Activated CD4-positive, alpha-beta T cell treated with anti-CD3 and anti-CD28 coated beads, Interleukin-2, amount 50 U/mL, for 1 hour (primary cell): ENCODE measurements around the gene HSPBP1.
"Not testable (repeated sequence)": the region's sequence is repeated elsewhere in the genome, so short reads cannot be mapped to it uniquely, and the experiment has no call there.

Experiments used
- DNase-seq: peaks from one replicate; pipeline ENCODE4 v3.0.0-alpha.2; 2020

HSPBP1 gene

DNA sequence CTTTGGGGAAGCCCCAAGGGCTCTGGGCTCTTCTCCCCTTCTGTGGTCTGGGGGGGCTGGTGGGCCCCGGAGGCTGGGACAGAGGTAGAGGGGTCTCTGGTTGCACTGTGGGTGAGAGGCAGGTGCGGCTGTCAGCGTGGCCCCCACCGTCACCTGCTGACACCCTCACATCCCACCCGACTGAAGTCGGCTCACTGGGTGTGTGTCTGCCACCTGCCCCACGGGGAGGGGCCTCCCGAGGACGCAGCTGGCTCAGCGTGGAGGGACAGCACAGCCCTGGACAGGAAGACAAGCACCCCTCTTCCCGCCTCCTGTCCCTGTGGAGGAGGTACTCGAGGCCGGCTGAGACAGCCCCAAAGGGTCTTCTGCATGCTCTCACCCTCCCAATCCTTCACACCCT lies 49.1 kb downstream of the HSPBP1 start:
- DNase-seq, result no peak

DNA sequence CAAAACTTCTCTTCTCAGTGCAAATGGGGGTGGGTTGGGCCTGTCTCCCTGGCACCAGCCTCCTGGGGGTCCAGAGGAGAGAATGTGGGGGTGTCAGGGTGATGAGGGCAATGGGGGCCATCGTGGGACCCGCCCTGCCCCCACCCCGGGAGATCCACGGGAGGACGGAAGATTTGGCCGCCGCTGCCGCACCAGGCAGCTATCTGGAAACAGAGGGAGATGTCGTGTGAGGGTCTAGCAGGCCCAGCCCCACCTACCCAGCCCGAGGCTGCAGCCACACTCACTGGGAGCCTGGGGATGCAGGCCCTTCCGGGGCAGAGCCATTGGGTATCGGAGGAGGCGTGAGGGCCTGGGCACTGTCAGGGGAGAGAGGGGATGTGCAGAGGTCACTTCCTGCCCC lies 49.6 kb downstream of the HSPBP1 start:
- DNase-seq, result no peak

GRCh38 chr19:55229789-55230182 lies 50.1 kb downstream of the HSPBP1 start:
- DNase-seq, result no peak

DNA sequence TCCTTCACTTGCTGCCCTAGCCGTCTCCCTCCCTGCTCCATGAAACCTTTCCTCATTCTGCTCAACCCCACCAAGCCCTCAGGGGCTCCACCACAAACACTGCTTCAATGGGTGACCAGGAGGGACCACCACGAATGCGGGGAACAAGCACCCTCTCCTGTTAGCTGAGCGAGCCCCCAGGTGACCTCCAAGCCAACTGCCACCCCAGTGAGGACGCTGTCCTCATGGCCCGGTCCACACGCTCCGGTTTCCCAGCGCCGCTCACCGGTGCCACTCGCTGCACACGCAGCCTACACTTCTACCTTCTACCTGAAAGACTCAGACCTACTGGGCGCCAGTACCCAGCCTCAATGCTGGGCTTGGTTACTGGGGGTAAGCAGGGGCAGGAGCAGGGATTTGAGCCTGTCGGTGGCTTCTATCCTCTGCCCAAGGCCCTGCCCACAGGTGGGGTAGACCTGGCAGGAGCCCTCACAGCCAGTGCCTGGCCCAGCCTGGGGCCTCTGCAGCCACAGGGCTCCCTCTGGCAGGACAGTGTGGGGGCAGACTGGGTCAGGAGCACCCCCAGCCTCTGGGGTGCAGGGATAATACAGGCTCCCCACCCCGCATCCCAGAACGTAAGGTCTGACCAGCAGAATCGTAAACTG lies 50.6 kb downstream of the HSPBP1 start:
- DNase-seq, result no peak

DNA sequence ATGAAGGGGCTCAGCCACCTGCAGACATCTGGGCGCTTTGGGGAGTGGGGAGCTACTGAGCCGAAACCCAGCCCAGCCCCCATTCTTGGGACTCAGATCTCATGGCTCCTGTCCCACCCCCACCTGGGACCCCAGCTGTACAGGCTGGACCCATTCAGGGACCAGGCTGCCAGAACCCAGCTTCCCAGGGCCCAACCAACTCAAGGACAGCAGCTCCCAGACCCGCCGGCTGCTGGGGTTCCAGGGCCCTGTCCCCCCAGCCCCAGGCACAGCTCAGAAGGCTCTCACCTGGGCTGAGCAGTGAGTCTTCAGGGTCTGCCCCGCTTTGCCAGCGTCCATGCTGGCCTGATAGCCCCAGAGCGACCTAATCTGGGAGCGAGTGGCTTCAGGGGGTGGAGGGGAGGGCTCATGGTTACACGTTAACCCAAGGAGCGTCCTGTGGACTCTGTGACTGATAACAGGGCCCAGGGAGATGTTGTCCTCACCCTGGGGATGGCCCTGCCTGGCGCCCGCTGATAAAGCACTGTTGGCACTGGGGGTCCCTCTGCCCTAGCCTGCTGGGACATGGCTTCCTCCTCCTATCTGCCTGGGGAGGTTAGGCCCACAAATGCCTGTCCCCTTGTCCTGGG lies 51.4 kb downstream of the HSPBP1 start, which contains the start of gene TMEM86B:
Gene TMEM86B (minus strand): TSS at position 361 of the 629 bp plus-strand sequence. CDS start 22 bp downstream, at position 339.
- DNase-seq, result no peak

DNA sequence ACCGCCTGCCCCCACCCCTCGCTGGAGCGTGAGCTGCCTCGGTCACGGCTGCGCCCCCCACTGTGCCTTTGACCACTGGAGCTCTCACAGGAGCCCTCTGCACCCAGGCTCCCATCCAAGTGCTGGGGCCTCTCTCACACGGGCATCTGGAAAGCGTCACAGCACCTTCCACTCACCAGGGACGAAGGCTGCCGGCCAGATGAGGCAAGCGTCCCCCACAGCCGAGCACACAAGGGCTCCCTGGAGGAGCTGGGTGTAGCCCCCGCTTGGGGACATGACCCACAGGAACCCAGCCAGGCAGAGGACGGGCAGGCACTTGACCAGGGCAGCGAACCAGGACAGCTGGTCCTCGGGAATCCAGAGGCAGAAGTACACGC lies 51.9 kb downstream of the HSPBP1 start:
- DNase-seq, result no peak

- no peak for DNase-seq
Measured at GRCh38 chr19:55227241-55228014, 52.5 kb downstream of the HSPBP1 start.

DNA sequence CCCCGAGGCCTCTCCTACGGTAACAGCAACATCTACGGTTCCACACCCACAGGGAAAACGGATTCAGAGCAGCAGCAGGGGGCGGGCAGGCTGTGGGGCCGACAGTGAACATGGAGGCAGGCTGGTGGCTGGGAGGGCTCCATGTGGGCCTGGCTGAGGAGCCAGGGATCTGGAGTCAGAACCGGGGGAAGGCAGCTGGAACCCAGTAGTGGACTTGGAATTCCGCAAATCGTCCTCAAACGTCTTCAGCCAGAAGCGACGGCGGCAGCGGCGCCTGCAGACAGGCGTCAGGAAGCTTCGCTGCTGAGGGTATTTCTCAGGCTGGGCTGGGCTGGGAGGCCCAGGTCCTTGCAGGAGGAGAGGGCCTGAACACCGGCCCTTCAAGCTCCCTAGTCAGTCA lies 53.1 kb downstream of the HSPBP1 start:
- no peak for DNase-seq

GRCh38 chr19:55226273-55226672 lies 53.6 kb downstream of the HSPBP1 start:
- no peak for DNase-seq

GRCh38 chr19:55225415-55225958 lies 54.4 kb downstream of the HSPBP1 start:
- DNase-seq, result no peak

GRCh38 chr19:55224679-55225414 lies 55.1 kb downstream of the HSPBP1 start:
- not testable (repeated sequence) for DNase-seq

DNA sequence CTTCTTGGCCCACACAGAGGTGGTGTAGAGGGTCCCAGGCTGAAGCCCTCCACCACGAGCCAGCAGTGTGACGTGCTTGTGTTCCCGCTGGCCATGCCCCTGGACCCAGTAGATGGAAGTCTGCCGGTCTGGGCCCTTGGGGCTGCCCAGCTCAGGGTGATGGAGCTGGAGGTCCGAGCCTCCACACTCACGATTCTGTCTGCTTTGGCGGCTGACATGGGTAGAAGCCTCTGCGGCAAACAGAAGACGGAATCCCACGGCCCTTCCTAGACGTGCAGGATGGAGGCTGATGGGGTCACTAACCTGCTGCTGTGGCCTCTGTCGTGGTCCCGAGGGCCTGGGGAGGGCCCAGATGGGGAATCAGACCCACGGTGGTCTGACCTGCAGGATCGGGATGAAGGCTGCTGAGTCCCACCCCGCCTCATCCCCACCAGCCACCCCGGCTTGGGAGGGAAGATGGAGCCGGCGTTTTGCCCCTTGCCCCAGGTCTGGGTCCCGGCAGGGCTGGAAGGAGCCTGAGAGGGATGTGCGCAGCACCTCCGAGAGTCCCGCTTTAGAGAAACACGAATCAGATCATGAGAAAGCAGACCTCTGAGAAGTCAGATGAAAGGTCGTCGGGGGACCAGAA lies 55.8 kb downstream of the HSPBP1 start:
- no peak for DNase-seq

DNA sequence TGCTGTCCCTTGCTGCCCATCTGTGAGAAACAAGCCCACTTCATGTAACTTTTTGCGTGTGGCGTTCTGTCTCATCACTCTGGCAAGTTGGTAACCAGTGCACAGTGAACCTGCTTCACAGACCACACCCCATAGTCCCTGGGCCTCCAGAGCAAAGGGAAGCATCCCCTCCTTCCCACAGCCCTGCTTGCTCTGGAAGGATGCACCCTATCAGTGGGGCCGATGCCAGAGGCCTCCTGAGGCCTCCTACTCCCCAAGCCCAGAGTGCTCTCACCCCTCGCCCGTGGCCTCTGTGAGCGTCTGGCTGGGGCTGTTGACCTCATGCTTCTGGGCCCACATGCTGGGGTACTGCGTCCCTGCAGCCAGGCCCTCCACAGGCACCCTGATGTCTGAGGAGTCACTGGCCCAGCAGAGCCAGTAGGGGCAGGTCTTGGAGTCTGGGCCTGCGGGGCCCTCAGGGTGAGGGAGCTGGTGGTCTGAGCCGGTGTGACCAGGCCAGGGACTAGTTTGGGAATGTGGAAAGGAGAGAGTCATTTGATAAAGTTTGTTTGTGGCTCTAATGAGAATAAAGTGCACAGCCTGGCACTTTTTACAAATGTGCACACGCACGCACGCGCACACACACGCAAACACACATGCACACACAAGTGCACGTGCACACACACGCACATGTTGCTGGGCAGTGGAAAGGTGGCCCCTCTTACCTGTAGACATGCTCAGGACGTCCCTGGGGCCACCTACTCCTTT lies 56.4 kb downstream of the HSPBP1 start:
- DNase-seq, result no peak

- DNase-seq, result no peak
Measured at GRCh38 chr19:55220525-55220924, 59.4 kb downstream of the HSPBP1 start.

GRCh38 chr19:55216461-55217198 lies 63.3 kb downstream of the HSPBP1 start:
- DNase-seq, result peak; percentile 46

DNA sequence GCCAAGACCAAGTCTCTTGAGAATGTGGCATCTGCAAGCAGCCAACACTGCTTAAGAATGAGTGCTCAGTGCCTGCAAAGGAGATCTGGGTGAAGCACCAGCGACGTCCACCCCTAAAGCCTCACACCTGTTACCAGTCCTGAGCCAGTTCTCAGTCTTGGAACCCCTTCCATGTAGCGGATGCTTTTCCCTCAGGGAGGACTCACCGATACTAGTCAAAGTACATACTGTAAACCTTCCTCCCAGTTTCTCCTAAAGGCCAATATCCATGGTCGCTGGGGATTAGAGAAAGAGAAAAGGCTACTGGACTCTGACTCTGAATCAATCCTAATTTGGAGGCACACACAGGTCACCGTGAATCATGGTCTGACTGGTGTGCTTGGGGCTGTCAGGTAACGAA lies 66.4 kb downstream of the HSPBP1 start:
- DNase-seq, result no peak

GRCh38 chr19:55212447-55212846 lies 67.5 kb downstream of the HSPBP1 start:
- peak; percentile 32 for DNase-seq
